ENCODE data around the gene CCDC88A.
"Not testable (repeated sequence)": the region's sequence is repeated elsewhere in the genome, so short reads cannot be mapped to it uniquely, and the experiment has no call there.

The CCDC88A gene

GRCh38 chr2:55245411-55245810 lies 174.2 kb downstream of the CCDC88A start:
- in situ Hi-C loops (cut with MboI; ENCODE audit: low sequenced_read_pairs) = no loop called here

GRCh38 chr2:55242617-55243016 lies 177.0 kb downstream of the CCDC88A start:
- in situ Hi-C loops (cut with MboI; ENCODE audit: low sequenced_read_pairs) = no loop called here

DNA sequence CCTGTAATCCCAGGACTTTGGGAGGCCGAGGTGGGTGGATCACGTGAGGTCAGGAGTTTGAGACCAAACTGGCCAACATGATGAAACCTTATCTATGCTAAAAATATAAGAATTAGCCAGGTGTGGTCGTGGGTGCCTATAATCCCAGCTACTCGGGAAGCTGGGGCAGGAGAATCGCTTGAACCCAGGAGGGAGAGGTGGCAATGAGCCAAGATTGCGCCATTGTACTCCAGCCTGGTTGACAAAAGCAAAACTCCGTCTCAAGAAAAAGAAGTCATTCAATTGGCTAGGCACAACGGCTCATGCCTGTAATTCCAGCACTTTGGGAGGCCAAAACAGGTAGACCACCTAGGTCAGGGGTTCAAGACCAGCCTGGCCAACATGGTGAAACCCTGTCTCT lies 178.1 kb downstream of the CCDC88A start:
- in situ Hi-C loops (cut with MboI; ENCODE audit: low sequenced_read_pairs) = not testable (repeated sequence)

GRCh38 chr2:55239656-55240222 lies 179.9 kb downstream of the CCDC88A start:
- in situ Hi-C loops (cut with MboI; ENCODE audit: low sequenced_read_pairs) = no loop called here

Measured in HL-60/S4 (cell line).